Hematopoietic multipotent progenitor cell treated with erythropoietin and hydrocortisone succinate and interleukin-3 and kit ligand, for 8 days (in vitro differentiated cells): ENCODE results near the gene AKAP3.
A peak's percentile ranks its signal among the peaks of the same experiment; 100 is the strongest.

Experiments used
- DNase-seq: peaks from one replicate; pipeline ENCODE4 v3.0.0-alpha.2; 2015

The AKAP3 gene

DNA sequence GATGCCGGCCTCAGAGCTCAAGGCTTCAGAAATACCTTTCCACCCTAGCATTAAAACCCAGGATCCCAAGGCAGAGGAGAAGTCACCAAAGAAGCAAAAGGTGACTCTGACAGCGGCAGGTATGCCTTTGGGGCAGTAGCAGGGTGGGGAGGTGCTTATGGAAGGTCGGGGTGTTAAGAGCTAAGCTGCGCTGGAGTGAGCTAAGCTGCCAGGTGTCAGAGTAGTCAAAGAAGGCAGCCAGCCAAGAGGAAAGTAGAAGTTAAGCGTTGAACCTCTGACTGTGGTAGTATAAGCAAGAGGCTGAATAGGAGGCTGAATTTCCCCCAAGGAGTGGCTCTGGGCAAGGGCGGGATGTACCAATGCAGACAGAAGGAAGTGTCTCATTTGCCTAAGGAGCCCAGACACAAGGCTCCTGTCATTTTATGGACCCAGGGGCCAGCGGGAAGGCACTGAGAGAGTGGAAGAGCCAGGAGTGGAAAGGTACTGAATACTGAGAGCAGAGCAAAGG lies 57.6 kb downstream of the AKAP3 start:
- no peak for DNase-seq

DNA sequence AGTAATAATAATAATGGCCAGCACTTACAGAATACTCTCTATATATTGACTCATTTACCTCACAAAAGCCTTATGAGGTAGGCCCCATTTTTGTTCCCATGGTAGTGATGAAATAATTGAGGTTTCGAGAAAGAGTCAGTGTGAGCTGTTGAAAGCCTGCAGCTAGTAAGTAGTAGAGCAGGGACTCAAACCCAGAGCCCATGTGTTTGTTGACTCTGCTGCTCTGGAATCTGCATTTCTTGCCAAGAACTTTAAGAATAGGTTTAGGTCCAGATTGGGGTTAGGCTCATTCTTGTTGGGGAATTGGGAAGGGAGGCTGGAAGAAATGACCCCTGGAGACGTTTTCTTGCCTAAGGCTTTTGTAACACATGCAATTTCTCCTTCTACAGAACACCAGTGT lies 58.9 kb downstream of the AKAP3 start:
- no peak for DNase-seq

DNA sequence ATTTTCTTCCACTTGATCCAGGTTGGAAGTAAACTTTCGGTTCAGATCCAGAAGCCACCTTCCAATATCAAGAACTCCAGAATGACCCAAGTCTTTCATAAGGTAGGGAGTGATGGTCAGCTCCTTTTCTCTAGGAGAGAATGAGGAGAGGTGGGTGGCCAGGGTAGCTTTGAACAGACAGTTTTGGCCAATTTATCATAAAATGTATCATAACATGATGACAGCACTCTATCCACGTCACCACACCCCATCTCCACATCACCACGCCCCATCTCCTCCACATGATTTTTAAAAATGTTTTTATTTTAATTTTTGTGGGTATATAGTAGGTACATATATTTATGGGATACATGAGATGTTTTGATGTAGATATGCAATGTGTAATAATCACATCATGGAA lies 59.9 kb downstream of the AKAP3 start:
- DNase-seq, result no peak

- no peak for DNase-seq
Observed at GRCh38 chr12:4587108-4587507, 61.7 kb downstream of the AKAP3 start.

DNA sequence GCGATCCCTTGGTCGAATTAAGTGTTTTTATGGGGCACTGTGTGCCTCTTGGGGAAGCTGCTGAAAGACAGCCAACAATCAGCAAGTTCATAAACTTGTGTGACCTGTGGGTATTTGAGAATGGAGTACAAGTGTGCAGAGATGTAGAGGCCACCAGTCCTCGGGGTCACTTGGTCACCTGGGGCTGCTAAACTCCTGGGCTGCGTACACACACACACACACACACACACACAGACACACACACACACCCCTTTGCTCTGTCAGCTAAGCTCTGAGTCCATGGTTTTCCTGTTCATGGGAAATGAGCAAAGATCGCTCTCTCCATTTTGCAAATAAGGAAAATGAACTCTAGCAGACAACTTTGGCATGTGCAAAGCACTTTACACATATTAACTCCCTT lies 62.4 kb downstream of the AKAP3 start:
- no peak for DNase-seq

DNA sequence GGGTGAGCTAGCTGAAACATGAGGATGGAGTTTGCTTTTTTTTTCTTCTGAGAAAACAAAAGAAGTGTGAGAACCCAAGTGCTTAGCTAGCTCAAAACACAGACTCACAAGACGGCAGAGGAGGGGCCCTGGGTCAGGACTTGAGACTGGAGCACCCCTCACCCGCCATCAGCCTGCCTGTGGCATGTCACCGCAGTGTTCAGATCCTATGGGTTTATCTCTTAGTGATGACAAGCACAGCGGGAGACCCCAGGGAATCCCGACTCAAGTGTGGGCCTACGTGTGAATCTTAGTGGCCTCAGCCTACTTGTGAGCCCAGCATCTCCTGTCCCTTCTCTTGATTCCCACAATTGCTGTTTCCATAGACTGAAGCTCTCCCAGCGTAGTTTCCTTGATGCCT lies 64.0 kb downstream of the AKAP3 start:
- no peak for DNase-seq

- no peak for DNase-seq
Observed at GRCh38 chr12:4584281-4584680, 64.6 kb downstream of the AKAP3 start.

GRCh38 chr12:4580281-4580688 lies 68.6 kb downstream of the AKAP3 start:
- no peak for DNase-seq

GRCh38 chr12:4579305-4580102 lies 69.3 kb downstream of the AKAP3 start:
- DNase-seq, result peak; percentile 56

- peak; percentile 47 for DNase-seq
Observed at GRCh38 chr12:4572680-4573079, 76.2 kb downstream of the AKAP3 start.

DNA sequence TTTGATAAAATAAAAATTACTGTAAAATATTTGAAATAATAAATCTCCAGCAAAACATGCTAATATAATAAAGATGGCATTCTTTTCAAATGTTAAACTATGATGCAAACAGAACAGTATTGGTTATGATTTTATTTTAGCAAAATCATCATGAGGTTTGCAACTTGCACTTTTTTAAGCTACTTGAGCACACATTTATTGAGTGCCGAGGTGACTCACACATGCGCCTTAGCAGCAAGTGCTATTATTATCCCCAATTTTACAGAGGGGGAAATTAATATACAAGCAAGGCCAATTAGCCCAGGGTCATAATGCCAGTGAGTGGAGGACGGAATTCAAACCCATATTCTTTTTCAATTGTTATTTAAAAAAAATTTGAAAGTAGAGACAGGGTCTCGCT lies 79.6 kb downstream of the AKAP3 start:
- no peak for DNase-seq

DNA sequence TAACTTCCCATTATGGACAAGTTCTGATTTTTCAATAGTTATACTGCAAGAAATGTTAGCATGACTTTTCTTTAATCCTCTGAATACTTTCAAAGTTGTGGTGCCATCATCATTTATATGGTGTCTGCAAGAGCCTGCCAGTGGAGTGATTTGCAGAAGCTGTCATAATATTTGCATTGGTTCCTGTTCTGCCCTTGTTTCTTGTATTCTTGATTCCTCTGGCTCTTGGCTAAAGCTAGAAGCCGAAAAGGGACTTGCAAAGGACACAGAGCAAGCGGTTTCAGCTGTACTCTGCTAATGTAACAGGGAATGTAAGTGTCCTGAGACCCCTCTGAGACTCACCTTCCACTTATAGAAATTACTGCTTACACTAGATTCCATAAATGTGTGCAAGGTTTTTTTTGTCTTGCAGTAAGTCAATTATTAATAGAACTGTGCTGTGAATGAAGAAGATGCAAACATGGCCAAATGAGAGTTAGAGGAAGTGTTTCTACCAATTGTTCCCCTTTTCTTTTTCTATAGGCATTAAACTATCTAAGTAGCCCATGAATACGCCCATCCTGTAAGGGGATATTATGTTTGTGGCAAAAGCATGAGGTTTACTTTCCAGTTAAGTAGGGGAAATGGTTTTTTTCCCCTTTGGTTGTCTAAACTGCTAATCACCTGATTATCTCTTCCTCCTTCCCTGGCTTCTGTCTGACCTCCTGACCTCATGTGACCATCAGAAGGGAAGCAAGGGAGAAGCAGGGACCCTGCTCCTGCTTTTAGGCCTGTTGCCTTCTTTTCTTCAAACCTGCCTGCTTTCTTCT lies 81.6 kb downstream of the AKAP3 start:
- no peak for DNase-seq

- no peak for DNase-seq
Observed at GRCh38 chr12:4566474-4566873, 82.4 kb downstream of the AKAP3 start.
